ENCODE results near the gene AK4. TPM values are rescaled to one million over a fixed set of nuclear protein-coding genes. Genes with fewer than 3 reads are reported as not detected.

AK4 gene
- total RNA-seq, 1 experiment from 2014 or later = 131 TPM

GRCh38 chr1:65193129-65193695 lies 45.2 kb downstream of the AK4 start:
- no peaks in the 10 kb centered on the region for H3K9me3 ChIP-seq
- no peaks in the 10 kb centered on the region for H3K4me1 ChIP-seq
- no peak overlapping the region for H3K4me3 ChIP-seq (ENCODE audit: low read depth, low read length)
- Mint-ChIP-seq H3K9me3 (ENCODE audit: unreplicated experiment) (no peaks in the 10 kb centered on the region), H3K36me3 (ENCODE audit: insufficient read depth, unreplicated experiment) (peaks cover 28% of the 10 kb centered on the region), H3K27ac (ENCODE audit: unreplicated experiment) (no peak overlapping the region), H3K4me1 (ENCODE audit: low read depth, unreplicated experiment) (peaks cover 15% of the 10 kb centered on the region), H3K27me3 (ENCODE audit: insufficient read depth, unreplicated experiment) (no peaks in the 10 kb centered on the region), H3K4me3 (ENCODE audit: unreplicated experiment) (no peak overlapping the region)
- POLR2A ChIA-PET = no interaction called here
- no peak for DNase-seq
- H3K36me3 ChIP-seq (ENCODE audit: control insufficient read depth, insufficient read depth, low read length) = no peaks in the 10 kb centered on the region; the same call in 1 of the 2 replicates
- BruUV-seq (replicated peaks) = no TSS peak
- H3K27me3 ChIP-seq (replicated peaks; ENCODE audit: control insufficient read depth, insufficient read depth, low read length) = no peaks in the 10 kb centered on the region
- intact Hi-C loops (cut with micrococcal nuclease; ENCODE audit: unreplicated experiment) = no loop called here
- TF ChIP-seq CTCF (IDR thresholded peaks at IDR 0.05; ENCODE audit: insufficient read depth in 1 of 2, low read depth in 1 of 2, low read length in 1 of 2, severe bottlenecking in 1 of 2, unreplicated experiment in 1 of 2) = no peak
- CTCF ChIA-PET = no interaction called here

GRCh38 chr1:65195495-65196417 lies 47.8 kb downstream of the AK4 start:
- H3K36me3 Mint-ChIP-seq (ENCODE audit: insufficient read depth, unreplicated experiment) = peaks cover 31% of the 10 kb centered on the region
- ChIA-PET POLR2A (interaction anchor here (0.6 kb wide), 1 partner anchor 97 kb away, joined by 3 read pairs; no protein-coding TSS in a partner anchor), CTCF (no interaction called here)
- TF ChIP-seq CTCF (IDR thresholded peaks at IDR 0.05; ENCODE audit: insufficient read depth in 1 of 2, low read depth in 1 of 2, low read length in 1 of 2, severe bottlenecking in 1 of 2, unreplicated experiment in 1 of 2) = no peak
- H3K4me1 Mint-ChIP-seq (ENCODE audit: low read depth, unreplicated experiment) = peaks cover 15% of the 10 kb centered on the region
- H3K4me3 ChIP-seq (ENCODE audit: low read depth, low read length) = no peak overlapping the region
- H3K27ac Mint-ChIP-seq (ENCODE audit: unreplicated experiment) = no peak overlapping the region
- no peaks in the 10 kb centered on the region for H3K4me1 ChIP-seq
- intact Hi-C loops (cut with micrococcal nuclease; ENCODE audit: unreplicated experiment) = no loop called here
- no peaks in the 10 kb centered on the region; the same call in 1 of the 2 replicates for H3K36me3 ChIP-seq (ENCODE audit: control insufficient read depth, insufficient read depth, low read length)
- no peaks in the 10 kb centered on the region for H3K9me3 Mint-ChIP-seq (ENCODE audit: unreplicated experiment)
- no peak overlapping the region for H3K4me3 Mint-ChIP-seq (ENCODE audit: unreplicated experiment)
- no peaks in the 10 kb centered on the region for H3K27me3 ChIP-seq (replicated peaks; ENCODE audit: control insufficient read depth, insufficient read depth, low read length)
- BruUV-seq (replicated peaks) = no TSS peak
- DNase-seq = no peak
- H3K9me3 ChIP-seq = no peaks in the 10 kb centered on the region
- H3K27me3 Mint-ChIP-seq (ENCODE audit: insufficient read depth, unreplicated experiment) = no peaks in the 10 kb centered on the region

GRCh38 chr1:65196926-65197325 lies 48.9 kb downstream of the AK4 start:
- H3K36me3 Mint-ChIP-seq (ENCODE audit: insufficient read depth, unreplicated experiment) = peaks cover 30% of the 10 kb centered on the region
- no peak overlapping the region for H3K27ac Mint-ChIP-seq (ENCODE audit: unreplicated experiment)
- BruUV-seq (replicated peaks) = no TSS peak

More at GRCh38 chr1:65196926-65197325, 48.9 kb downstream of the AK4 start:
- Histone ChIP-seq H3K36me3 (ENCODE audit: control insufficient read depth, insufficient read depth, low read length) (no peaks in the 10 kb centered on the region; the same call in 1 of the 2 replicates), H3K4me1 (no peaks in the 10 kb centered on the region), H3K4me3 (ENCODE audit: low read depth, low read length) (no peak overlapping the region), H3K27me3 (replicated peaks; ENCODE audit: control insufficient read depth, insufficient read depth, low read length) (no peaks in the 10 kb centered on the region), H3K9me3 (no peaks in the 10 kb centered on the region)
- H3K9me3 Mint-ChIP-seq (ENCODE audit: unreplicated experiment) = no peaks in the 10 kb centered on the region
- peaks cover 18% of the 10 kb centered on the region for H3K4me1 Mint-ChIP-seq (ENCODE audit: low read depth, unreplicated experiment)
- POLR2A ChIA-PET = no interaction called here
- TF ChIP-seq CTCF (IDR thresholded peaks at IDR 0.05; ENCODE audit: insufficient read depth in 1 of 2, low read depth in 1 of 2, low read length in 1 of 2, severe bottlenecking in 1 of 2, unreplicated experiment in 1 of 2) = no peak
- CTCF ChIA-PET = no interaction called here
- no peak for DNase-seq
- intact Hi-C loops (cut with micrococcal nuclease; ENCODE audit: unreplicated experiment) = no loop called here
- H3K4me3 Mint-ChIP-seq (ENCODE audit: unreplicated experiment) = no peak overlapping the region
- no peaks in the 10 kb centered on the region for H3K27me3 Mint-ChIP-seq (ENCODE audit: insufficient read depth, unreplicated experiment)
